HepG2 (cell line): ENCODE results near the gene HECTD4. TPM values are rescaled to one million over a fixed set of nuclear protein-coding genes. Genes with fewer than 3 reads are reported as not detected.
"Not testable (repeated sequence)": the region's sequence is repeated elsewhere in the genome, so short reads cannot be mapped to it uniquely, and the experiment has no call there.

ENCODE experiments used
- ATAC-seq: fragments of 200-7000 bp; cut with Tn5 transposase; 3 replicates; pipeline ENCODE4 v1.9.1; 2020; ENCODE audit warnings: mild to moderate bottlenecking, moderate library complexity
- BruUV-seq: library from RNA; stranded (reverse); fragments of 400-500 nt; replicated peaks from 2 replicates; lab custom pipeline; 2021; lab: Mats Ljungman, UMichigan
- CTCF ChIA-PET: fragments of 300-600 bp; formaldehyde crosslinking; extraction: SDS; loops from one replicate; lab custom pipeline; 2021; ENCODE audit warnings: low total read pairs, inconsistent platforms, low intra/inter-chr PET ratio; lab: Yijun Ruan, JAX
- POLR2A ChIA-PET: fragments of 350-600 bp; sonication (Branson Sonifier 250); formaldehyde crosslinking; loops from one replicate; lab custom pipeline; 2020; ENCODE audit warnings: antibody characterized with exemption, inconsistent platforms; lab: Yijun Ruan, JAX
- DNase-seq: peaks from one replicate; pipeline ENCODE4 v3.0.0-alpha.2; 2015; ENCODE audit warnings: low spot score
- FAIRE-seq: peaks from 3 replicates; lab custom pipeline; 2011; peaks lifted over from hg19 to GRCh38; lab: Jason Lieb, UNC
- H2AFZ ChIP-seq: one replicate; pipeline ENCODE4 v1.6.1; 2011; ENCODE audit warnings: low read length, inconsistent platforms
- H3K27ac ChIP-seq: fragments of 300-600 bp; 3 replicates; pipeline ENCODE4 v1.8.0; 2011; ENCODE audit warnings: mixed run types, mild to moderate bottlenecking, mixed read lengths, low read length, inconsistent platforms; ENCODE audit not compliant: insufficient read depth; ENCODE audit errors: extremely low read length
- H3K27me3 ChIP-seq, 2 experiments: fragments of 200-600 bp in 1 of 2; 2 replicates in 1 of 2; 3 replicates in 1 of 2; pipeline versions ENCODE4 v1.6.0 to v1.8.0; 2011; ENCODE audit warnings: low read length in 2 of 2, mild to moderate bottlenecking in 2 of 2, moderate library complexity in 2 of 2, inconsistent platforms in 1 of 2; ENCODE audit not compliant: insufficient read depth in 2 of 2, control insufficient read depth in 1 of 2
- H3K36me3 ChIP-seq, 2 experiments: fragments of 200-600 bp in 1 of 2; replicated peaks in 1 of 2; 2 replicates in 1 of 2; 3 replicates in 1 of 2; pipeline versions ENCODE4 v1.5.1 to v1.8.0; 2011; ENCODE audit warnings: low read length in 2 of 2, inconsistent platforms in 1 of 2; ENCODE audit not compliant: insufficient read depth in 2 of 2, control insufficient read depth in 1 of 2
- H3K4me1 ChIP-seq: 2 replicates; pipeline ENCODE4 v1.5.1; 2012; ENCODE audit warnings: low read length, inconsistent platforms; ENCODE audit not compliant: insufficient read depth
- H3K4me2 ChIP-seq: 2 replicates; pipeline ENCODE4 v1.6.0; 2011; ENCODE audit warnings: low read depth, low read length, inconsistent platforms
- H3K4me3 ChIP-seq, 3 experiments: fragments of 200-600 bp in 1 of 3; sonication (generic), shearing (Covaris generic) in 1 of 3; replicated peaks in 1 of 3; 2 replicates each; pipeline ENCODE4 v1.5.1; 2011 to 2016; ENCODE audit warnings: low read length in 3 of 3, inconsistent platforms in 2 of 3, low read depth in 2 of 3, mild to moderate bottlenecking in 2 of 3, control low read depth in 1 of 3, mixed read lengths in 1 of 3; ENCODE audit not compliant: insufficient read depth in 1 of 3
- H3K79me2 ChIP-seq: one replicate; pipeline ENCODE4 v1.6.1; 2011; ENCODE audit warnings: low read length, inconsistent platforms; ENCODE audit not compliant: insufficient read depth
- H3K9ac ChIP-seq: 2 replicates; pipeline ENCODE4 v1.6.0; 2011; ENCODE audit warnings: mild to moderate bottlenecking, low read depth, low read length, inconsistent platforms; ENCODE audit not compliant: insufficient read depth
- H3K9me3 ChIP-seq: 2 replicates; pipeline ENCODE4 v1.5.1; 2012; ENCODE audit warnings: mild to moderate bottlenecking, low read length
- H4K20me1 ChIP-seq: 2 replicates; pipeline ENCODE4 v1.6.0; 2011; ENCODE audit warnings: inconsistent platforms, mild to moderate bottlenecking, low read length, moderate library complexity; ENCODE audit not compliant: insufficient read depth
- NONO ChIP-seq, 2 experiments: fragments of 450-650 bp in 1 of 2; sonication (generic) in 1 of 2; formaldehyde crosslinking in 1 of 2; IDR thresholded peaks in 1 of 2; conservative IDR thresholded peaks in 1 of 2; 2 replicates each; pipeline versions ENCODE4 v1.6.1 to v1.8.0; 2017 to 2022; ENCODE audit warnings: mild to moderate bottlenecking in 1 of 2, missing genetic modification reagents in 1 of 2, moderate library complexity in 1 of 2
- TMF1 ChIP-seq: sonication (generic); formaldehyde crosslinking; IDR thresholded peaks from 2 replicates; pipeline ENCODE4 v1.8.1; 2022; ENCODE audit warnings: low read depth, missing genetic modification reagents
- ZNF235 ChIP-seq: sonication (generic); formaldehyde crosslinking; IDR thresholded peaks from 2 replicates; pipeline ENCODE4 v1.8.1; 2023; ENCODE audit warnings: mild to moderate bottlenecking, missing genetic modification reagents, borderline replicate concordance
- ZNF3 ChIP-seq: IDR thresholded peaks from 2 replicates; pipeline ENCODE4 v1.7.0; 2017; ENCODE audit warnings: inconsistent platforms
- ZNF543 ChIP-seq: sonication (generic); formaldehyde crosslinking; IDR thresholded peaks from 2 replicates; pipeline ENCODE4 v1.4.0; 2020; ENCODE audit warnings: mild to moderate bottlenecking, missing genetic modification reagents
- ZNF577 ChIP-seq: sonication (generic); formaldehyde crosslinking; IDR thresholded peaks from 2 replicates; pipeline ENCODE4 v1.4.0; 2020; ENCODE audit warnings: mild to moderate bottlenecking, low read depth, missing genetic modification reagents, borderline replicate concordance
- ZNF644 ChIP-seq: IDR thresholded peaks from 2 replicates; pipeline ENCODE4 v1.6.1; 2016; ENCODE audit warnings: low read depth
- ZNF652 ChIP-seq: IDR thresholded peaks from 2 replicates; pipeline ENCODE4 v1.6.1; 2016; ENCODE audit warnings: low read depth, borderline replicate concordance
- WGBS: methylation state at CpG from one replicate; pipeline ENCODE4 v1.1.6; 2017; ENCODE audit warnings: low lambda C conversion rate; 5-methylcytosine and 5-hydroxymethylcytosine counted together
- in situ Hi-C: cut with HindIII; loops from 2 replicates; pipeline ENCODE4 v1.10.0; 2017; ENCODE audit warnings: low pct_unique_long_range_greater_than_20kb; ENCODE audit not compliant: extremely low pct_ligation_motif_present
- intact Hi-C: fragments of 100-400 bp; cut with micrococcal nuclease; formaldehyde crosslinking; loops from one replicate; pipeline ENCODE4 v1.10.0; 2022; ENCODE audit not compliant: unreplicated experiment
- polyA plus RNA-seq, 8 experiments: library from polyadenylated mRNA; depleted of rRNA in 3 of 8; stranded (reverse) in 7 of 8; unstranded in 1 of 8; fragments of >200 nt; fragmentation: Illumina TruSeq in 4 of 8; extraction: Trizol in 4 of 8; gene quantifications; 2 replicates each; pipeline versions ENCODE4 v1.2.1 to v1.2.3, GENCODE V29; 2011 to 2016; ENCODE audit warnings: low read depth in 4 of 8, missing spikeins in 1 of 8, mixed read lengths in 1 of 8; ENCODE audit not compliant: insufficient read depth in 1 of 8
- total RNA-seq, 5 experiments: library from RNA; depleted of rRNA; stranded (reverse); fragments of >200 nt; fragmentation: Illumina TruSeq; extraction: Trizol; gene quantifications; 2 replicates each; pipeline ENCODE4 v1.2.3, GENCODE V29; 2016; ENCODE audit warnings: low read depth in 1 of 5
- TF ChIP-seq, protein P1 (sequence below): sonication (generic); formaldehyde crosslinking; IDR thresholded peaks from 2 replicates; pipeline ENCODE4 v1.8.0; 2022; ENCODE audit warnings: missing genetic modification reagents, low read depth, mild to moderate bottlenecking, borderline replicate concordance
- TF ChIP-seq, protein P2 (sequence below): IDR thresholded peaks from 2 replicates; pipeline ENCODE4 v1.6.1; 2018; ENCODE audit warnings: missing genetic modification reagents, mild to moderate bottlenecking, missing compliant biosample characterization

Gene HECTD4
- total and polyA plus RNA-seq, 2 of the 13 experiments (the other 11 are each of a cell fraction or from before 2014, with no cell fraction given): 9.0 to 11.4 TPM

DNA sequence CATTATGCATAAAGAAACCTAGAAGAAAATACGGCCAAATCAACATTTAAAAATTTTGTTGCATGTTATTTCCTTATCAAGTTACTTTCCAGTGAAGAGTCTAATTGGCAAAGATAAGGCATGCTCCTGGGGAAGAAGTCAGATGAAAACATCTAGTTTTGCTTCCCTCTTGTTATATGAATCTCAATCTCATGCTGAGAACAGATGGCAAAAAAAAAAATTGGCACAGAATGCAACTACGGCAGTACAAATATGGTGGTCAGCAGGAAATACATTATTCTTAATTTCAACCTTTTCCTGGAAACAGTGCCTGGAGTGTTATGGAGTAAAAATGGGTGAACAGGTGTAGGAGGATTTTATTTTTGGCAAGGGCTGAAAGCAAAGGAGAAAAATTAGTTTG lies 32.8 kb downstream of the HECTD4 start (continued):
- TF ChIP-seq ZNF235 (CRISPR knock-in tag): no peak
- TF ChIP-seq ZNF644 (CRISPR knock-in tag): no peak
- TF ChIP-seq, protein P1, sequence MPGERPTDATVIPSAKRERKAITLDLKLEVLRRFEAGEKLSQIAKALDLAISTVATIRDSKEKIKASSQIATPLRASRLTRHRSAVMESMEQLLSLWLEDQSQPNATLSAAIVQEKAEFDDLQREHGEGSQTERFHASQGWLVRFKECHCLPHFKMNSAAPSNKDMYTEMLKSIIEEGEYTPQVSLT: no peak
- TF ChIP-seq, protein P2, sequence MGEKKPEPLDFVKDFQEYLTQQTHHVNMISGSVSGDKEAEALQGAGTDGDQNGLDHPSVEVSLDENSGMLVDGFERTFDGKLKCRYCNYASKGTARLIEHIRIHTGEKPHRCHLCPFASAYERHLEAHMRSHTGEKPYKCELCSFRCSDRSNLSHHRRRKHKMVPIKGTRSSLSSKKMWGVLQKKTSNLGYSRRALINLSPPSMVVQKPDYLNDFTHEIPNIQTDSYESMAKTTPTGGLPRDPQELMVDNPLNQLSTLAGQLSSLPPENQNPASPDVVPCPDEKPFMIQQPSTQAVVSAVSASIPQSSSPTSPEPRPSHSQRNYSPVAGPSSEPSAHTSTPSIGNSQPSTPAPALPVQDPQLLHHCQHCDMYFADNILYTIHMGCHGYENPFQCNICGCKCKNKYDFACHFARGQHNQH (CRISPR knock-in tag): no peak
- no peak for TF ChIP-seq TMF1 (CRISPR knock-in tag)
- no peak for TF ChIP-seq ZNF652 (CRISPR knock-in tag)
- no peak for TF ChIP-seq ZNF543 (CRISPR knock-in tag)
- no peak for TF ChIP-seq NONO (IDR thresholded peaks at IDR 0.05)
- no peak for TF ChIP-seq NONO (CRISPR knock-in tag; conservative IDR thresholded peaks at IDR 0.05)
- no peak for TF ChIP-seq ZNF3
- TF ChIP-seq ZNF577 (CRISPR knock-in tag): no peak

DNA sequence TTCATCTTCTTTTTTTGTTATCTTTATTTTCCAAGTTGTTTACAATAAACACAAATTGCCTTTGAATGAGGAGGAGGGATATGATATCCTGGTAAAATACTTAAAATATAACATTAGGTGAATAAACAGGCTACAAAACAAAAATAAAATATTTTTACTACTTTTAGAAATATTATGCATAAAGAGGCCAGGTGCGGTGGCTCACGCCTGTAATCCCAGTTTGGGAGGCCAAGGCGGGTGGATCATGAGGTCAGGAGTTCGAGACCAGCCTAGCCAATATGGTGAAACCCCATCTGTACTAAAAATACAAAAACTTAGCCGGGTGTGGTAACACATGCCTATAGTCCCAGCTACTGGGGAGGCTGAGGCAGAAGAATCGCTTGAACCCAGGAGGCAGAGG lies 33.3 kb downstream of the HECTD4 start:
- H3K27me3 ChIP-seq, intact Hi-C loops, ATAC-seq, H3K9me3 ChIP-seq, H2AFZ ChIP-seq, in situ Hi-C loops, POLR2A ChIA-PET, H3K4me2 ChIP-seq, H3K79me2 ChIP-seq, H4K20me1 ChIP-seq, H3K9ac ChIP-seq, CTCF ChIA-PET, DNase-seq, H3K4me1 ChIP-seq, H3K36me3 ChIP-seq, H3K27ac ChIP-seq, FAIRE-seq, BruUV-seq, H3K4me3 ChIP-seq: not testable (repeated sequence)
- WGBS: 97% methylated on average over 6 of the region's 6 CpGs
